ENCODE results near the gene GRPEL2. TPM values are rescaled to one million over a fixed set of nuclear protein-coding genes. Genes with fewer than 3 reads are reported as not detected.

The GRPEL2 gene
- total and polyA plus RNA-seq, 4 experiments from 2014 or later = 6.9 to 41.9 (median 23.2) TPM

GRCh38 chr5:149310947-149311658 lies 34.2 kb upstream of the GRPEL2 start:
- Histone ChIP-seq H3K9me3 (ENCODE audit: control insufficient read depth in 1 of 2, low read length in 2 of 2) (no peaks in the 10 kb centered on the region), H3K36me3 (ENCODE audit: insufficient read depth, low read length) (no peaks in the 10 kb centered on the region), H3K4me3 (ENCODE audit: low read length in 2 of 2) (no peak overlapping the region), H3K27me3 (ENCODE audit: insufficient read depth, low read length) (no peaks in the 10 kb centered on the region), H3K27ac (ENCODE audit: low read depth, low read length) (no peak overlapping the region), H3K4me1 (ENCODE audit: insufficient read depth, low read length) (no peaks in the 10 kb centered on the region)
- peak overlapping the region in 1 of 7 donors; percentile 10 for H3K27ac Mint-ChIP-seq
- no peak overlapping the region for H3K4me3 Mint-ChIP-seq
- ChIA-PET POLR2A (ENCODE audit: partially characterized antibody) (interaction anchor here (0.6 kb wide), 1 partner anchor 173 kb away, joined by 4 read pairs; no protein-coding TSS in a partner anchor), CTCF (ENCODE audit: partially characterized antibody) (interaction anchor here (0.5 to 24.9 kb wide), 6 partner anchors 10 to 123 kb away, joined by 3 to 564 read pairs (median 4); partner anchors contain the start of genes GRPEL2 and IL17B)
- H3K9me3 Mint-ChIP-seq = no peaks in the 10 kb centered on the region
- DNase-seq = no peak
- intact Hi-C loops (cut with micrococcal nuclease) = no loop called here
- no peaks in the 10 kb centered on the region for H3K27me3 Mint-ChIP-seq
- no peaks in the 10 kb centered on the region for H3K36me3 Mint-ChIP-seq
- no peaks in the 10 kb centered on the region for H3K4me1 Mint-ChIP-seq

- DNase-seq = no peak
- ChIA-PET CTCF (ENCODE audit: partially characterized antibody) (interaction anchor here (0.8 to 24.9 kb wide), 11 partner anchors 12 to 251 kb away, joined by 3 to 564 read pairs (median 4); partner anchors contain the start of gene IL17B), POLR2A (ENCODE audit: partially characterized antibody) (no interaction called here)
- Mint-ChIP-seq H3K9me3 (no peaks in the 10 kb centered on the region), H3K36me3 (no peaks in the 10 kb centered on the region), H3K27me3 (no peaks in the 10 kb centered on the region), H3K4me3 (no peak overlapping the region), H3K4me1 (peaks cover 0 to 3% (median 1%) of the 10 kb centered on the region in 4 donors), H3K27ac (no peak overlapping the region)
- Histone ChIP-seq H3K36me3 (ENCODE audit: insufficient read depth, low read length) (no peaks in the 10 kb centered on the region), H3K27me3 (ENCODE audit: insufficient read depth, low read length) (no peaks in the 10 kb centered on the region), H3K9me3 (ENCODE audit: control insufficient read depth in 1 of 2, low read length in 2 of 2) (no peaks in the 10 kb centered on the region), H3K27ac (ENCODE audit: low read depth, low read length) (no peak overlapping the region), H3K4me1 (ENCODE audit: insufficient read depth, low read length) (no peaks in the 10 kb centered on the region), H3K4me3 (ENCODE audit: low read length in 2 of 2) (no peak overlapping the region)
- intact Hi-C loops (cut with micrococcal nuclease) = no loop called here
These were observed 32.0 kb upstream of the GRPEL2 start for GRCh38 chr5:149313151-149313841.

DNA sequence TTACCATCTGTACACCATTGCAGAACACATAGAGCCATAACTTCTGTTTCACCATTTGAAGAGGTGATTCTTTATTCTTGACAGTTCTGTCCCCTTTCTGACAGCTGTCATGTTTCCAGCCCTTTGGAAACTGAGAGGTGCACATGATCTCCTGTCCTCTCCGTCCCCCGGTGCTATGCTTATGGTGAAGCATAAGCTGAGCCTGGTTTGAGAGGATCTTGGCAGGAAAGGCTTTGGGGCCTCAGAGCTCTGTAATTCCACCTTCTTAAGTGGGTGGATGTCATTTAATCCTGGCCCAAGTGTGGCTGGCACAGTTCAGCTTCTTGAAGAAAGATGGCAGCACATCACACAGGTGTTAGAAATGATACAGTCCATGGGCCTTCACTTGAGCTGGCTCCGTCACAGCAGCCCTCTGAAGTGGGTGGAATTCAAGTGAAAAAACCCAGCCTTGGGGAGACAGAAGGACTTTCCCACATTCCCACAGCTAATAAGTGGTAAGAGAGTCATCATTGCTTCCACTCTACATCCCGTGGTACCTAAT lies 30.7 kb upstream of the GRPEL2 start:
- no peaks in the 10 kb centered on the region for H3K27me3 ChIP-seq (ENCODE audit: insufficient read depth, low read length)
- ChIA-PET POLR2A (ENCODE audit: partially characterized antibody) (interaction anchor here (1.1 kb wide), 1 partner anchor 56 kb away, joined by 3 read pairs; no protein-coding TSS in a partner anchor), CTCF (ENCODE audit: partially characterized antibody) (interaction anchor here (0.7 to 24.9 kb wide), 16 partner anchors 9 to 256 kb away, joined by 3 to 564 read pairs (median 4); partner anchors contain the start of genes GRPEL2 and IL17B)
- H3K36me3 ChIP-seq (ENCODE audit: insufficient read depth, low read length) = no peaks in the 10 kb centered on the region
- Mint-ChIP-seq H3K27me3 (no peaks in the 10 kb centered on the region), H3K4me3 (no peak overlapping the region), H3K27ac (no peak overlapping the region), H3K4me1 (peaks cover 0 to 3% (median 1%) of the 10 kb centered on the region in 4 donors), H3K36me3 (no peaks in the 10 kb centered on the region), H3K9me3 (no peaks in the 10 kb centered on the region)
- H3K9me3 ChIP-seq (ENCODE audit: control insufficient read depth in 1 of 2, low read length in 2 of 2) = no peaks in the 10 kb centered on the region
- no peaks in the 10 kb centered on the region for H3K4me1 ChIP-seq (ENCODE audit: insufficient read depth, low read length)
- H3K27ac ChIP-seq (ENCODE audit: low read depth, low read length) = no peak overlapping the region
- intact Hi-C loops (cut with micrococcal nuclease) = no loop called here
- H3K4me3 ChIP-seq (ENCODE audit: low read length in 2 of 2) = no peak overlapping the region
- DNase-seq = no peak

DNA sequence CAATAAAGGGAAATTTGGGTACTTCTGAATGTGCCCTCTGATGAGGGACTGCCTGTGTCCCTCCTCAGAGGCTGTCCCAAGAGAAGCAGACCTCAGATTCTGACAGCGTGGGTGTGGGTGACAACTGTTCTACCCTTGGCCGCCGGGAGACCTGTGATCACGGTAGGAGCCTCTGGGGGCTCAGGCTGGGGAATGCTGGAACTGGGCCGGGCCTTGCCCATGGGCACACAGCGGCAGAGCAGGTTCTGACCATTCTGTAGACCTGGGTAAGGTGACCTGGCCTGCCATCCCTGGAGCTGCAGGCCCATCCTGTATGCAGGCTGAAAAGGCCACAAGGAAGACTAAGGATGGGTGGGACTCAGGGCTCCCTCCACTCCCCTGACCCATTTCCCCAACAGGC lies 29.5 kb upstream of the GRPEL2 start:
- Histone ChIP-seq H3K4me1 (ENCODE audit: insufficient read depth, low read length) (no peaks in the 10 kb centered on the region), H3K36me3 (ENCODE audit: insufficient read depth, low read length) (no peaks in the 10 kb centered on the region), H3K9me3 (ENCODE audit: control insufficient read depth in 1 of 2, low read length in 2 of 2) (no peaks in the 10 kb centered on the region), H3K4me3 (ENCODE audit: low read length in 2 of 2) (no peak overlapping the region), H3K27me3 (ENCODE audit: insufficient read depth, low read length) (no peaks in the 10 kb centered on the region), H3K27ac (ENCODE audit: low read depth, low read length) (no peak overlapping the region)
- Mint-ChIP-seq H3K36me3 (no peaks in the 10 kb centered on the region), H3K27me3 (no peaks in the 10 kb centered on the region), H3K4me3 (no peak overlapping the region), H3K9me3 (no peaks in the 10 kb centered on the region), H3K27ac (no peak overlapping the region), H3K4me1 (peaks cover 0 to 3% (median 1%) of the 10 kb centered on the region in 4 donors)
- ChIA-PET CTCF (ENCODE audit: partially characterized antibody) (interaction anchor here (0.8 to 24.9 kb wide), 7 partner anchors 21 to 250 kb away, joined by 3 to 564 read pairs (median 3); no protein-coding TSS in a partner anchor), POLR2A (ENCODE audit: partially characterized antibody) (interaction anchor here (2.6 kb wide), 1 partner anchor 52 kb away, joined by 7 read pairs; no protein-coding TSS in a partner anchor)
- DNase-seq = no peak
- intact Hi-C loops (cut with micrococcal nuclease) = no loop called here

DNA sequence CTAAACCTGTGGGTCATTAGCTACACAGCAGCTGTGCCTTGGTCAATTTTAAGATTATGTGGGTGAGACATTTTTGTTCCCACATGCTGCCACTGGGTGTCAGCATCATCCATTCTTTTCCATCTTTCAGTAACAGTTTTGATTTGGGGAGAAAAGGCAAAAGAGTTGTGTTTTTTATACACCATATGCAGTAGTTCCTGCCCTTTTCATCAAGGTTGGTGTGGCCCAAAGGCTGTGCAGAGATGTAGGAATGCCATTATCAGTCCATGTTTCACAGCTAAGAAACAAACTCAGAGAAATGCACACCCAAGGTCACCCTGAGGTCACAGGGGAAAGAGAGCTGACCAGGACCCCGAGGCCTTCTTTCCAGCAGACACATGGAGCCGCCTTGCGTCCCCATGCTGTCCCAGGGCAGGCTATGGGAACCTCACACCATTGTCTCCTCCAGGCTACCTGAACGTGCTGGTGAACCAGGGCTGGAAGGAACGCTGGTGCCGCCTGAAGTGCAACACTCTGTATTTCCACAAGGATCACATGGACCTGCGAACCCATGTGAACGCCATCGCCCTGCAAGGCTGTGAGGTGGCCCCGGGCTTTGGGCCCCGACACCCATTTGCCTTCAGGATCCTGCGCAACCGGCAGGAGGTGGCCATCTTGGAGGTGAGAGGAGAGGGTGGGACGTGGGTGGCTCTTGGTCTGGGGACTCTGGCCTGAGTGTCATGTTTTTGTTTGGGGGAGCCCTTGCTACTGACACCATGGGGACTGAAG lies 27.8 kb upstream of the GRPEL2 start:
- Histone ChIP-seq H3K27me3 (ENCODE audit: insufficient read depth, low read length) (no peaks in the 10 kb centered on the region), H3K9me3 (ENCODE audit: control insufficient read depth in 1 of 2, low read length in 2 of 2) (no peaks in the 10 kb centered on the region), H3K27ac (ENCODE audit: low read depth, low read length) (no peak overlapping the region), H3K4me3 (ENCODE audit: low read length in 2 of 2) (no peak overlapping the region), H3K4me1 (ENCODE audit: insufficient read depth, low read length) (no peaks in the 10 kb centered on the region), H3K36me3 (ENCODE audit: insufficient read depth, low read length) (no peaks in the 10 kb centered on the region)
- DNase-seq = peak in 4 of 5 donors; percentile 52 to 66 (median 56)
- Mint-ChIP-seq H3K4me1 (peaks cover 0 to 3% (median 1%) of the 10 kb centered on the region in 4 donors), H3K9me3 (no peaks in the 10 kb centered on the region), H3K27me3 (no peaks in the 10 kb centered on the region), H3K36me3 (no peaks in the 10 kb centered on the region), H3K4me3 (no peak overlapping the region), H3K27ac (no peak overlapping the region)
- CTCF ChIA-PET (ENCODE audit: partially characterized antibody) = interaction anchor here (0.6 to 24.9 kb wide), 27 partner anchors 9 to 249 kb away, joined by 3 to 564 read pairs (median 6); partner anchors contain the start of genes GRPEL2, IL17B and PCYOX1L
- intact Hi-C loops (cut with micrococcal nuclease) = loop anchor here (1.0 kb wide), 5 partner anchors 28 to 247 kb away; partner anchors contain the start of gene GRPEL2
- POLR2A ChIA-PET (ENCODE audit: partially characterized antibody) = interaction anchor here (0.8 to 2.6 kb wide), 5 partner anchors 28 to 56 kb away, joined by 3 to 7 read pairs (median 3); partner anchors contain the start of genes GRPEL2 and PCYOX1L

DNA sequence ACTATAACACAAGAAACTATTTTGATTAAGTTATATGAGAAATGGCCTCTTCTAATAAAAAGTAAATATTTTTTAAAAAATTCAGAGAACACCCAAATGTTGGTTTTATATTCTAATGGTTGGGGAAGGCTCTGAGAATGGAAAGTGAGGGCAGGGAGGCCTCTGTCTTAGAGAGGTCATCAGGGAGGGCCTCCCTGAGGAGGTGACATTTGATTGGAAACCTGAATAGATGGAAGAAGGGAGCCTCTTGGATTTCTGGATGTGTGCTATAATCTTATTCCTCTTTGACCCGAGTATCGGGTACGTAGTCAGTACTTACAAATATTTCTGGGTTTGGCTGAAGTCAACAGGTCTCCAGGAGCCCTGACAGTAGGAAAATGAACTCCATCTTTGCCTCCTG lies 26.1 kb upstream of the GRPEL2 start:
- POLR2A ChIA-PET (ENCODE audit: partially characterized antibody) = interaction anchor here (1.3 kb wide), 1 partner anchor 42 kb away, joined by 5 read pairs; no protein-coding TSS in a partner anchor
- Mint-ChIP-seq H3K36me3 (no peaks in the 10 kb centered on the region), H3K27ac (no peak overlapping the region), H3K4me1 (peaks cover 0 to 3% (median 1%) of the 10 kb centered on the region in 4 donors), H3K4me3 (no peak overlapping the region), H3K9me3 (peaks cover 0 to 1% (median 0%) of the 10 kb centered on the region in 8 donors), H3K27me3 (no peaks in the 10 kb centered on the region)
- H3K4me3 ChIP-seq (ENCODE audit: low read length in 2 of 2) = no peak overlapping the region
- CTCF ChIA-PET (ENCODE audit: partially characterized antibody) = interaction anchor here (0.8 to 24.9 kb wide), 9 partner anchors 25 to 127 kb away, joined by 3 to 564 read pairs (median 4); partner anchors contain the start of gene PCYOX1L
- H3K27me3 ChIP-seq (ENCODE audit: insufficient read depth, low read length) = no peaks in the 10 kb centered on the region
- no peak for DNase-seq
- H3K4me1 ChIP-seq (ENCODE audit: insufficient read depth, low read length) = no peaks in the 10 kb centered on the region
- no peak overlapping the region for H3K27ac ChIP-seq (ENCODE audit: low read depth, low read length)
- H3K9me3 ChIP-seq (ENCODE audit: control insufficient read depth in 1 of 2, low read length in 2 of 2) = no peaks in the 10 kb centered on the region
- intact Hi-C loops (cut with micrococcal nuclease) = no loop called here
- H3K36me3 ChIP-seq (ENCODE audit: insufficient read depth, low read length) = no peaks in the 10 kb centered on the region
